NCI-H1417 treated with DMSO at 0.1 percent for 48 hours (cell line): Measurements from ENCODE around the gene SMOC2.

Experiments
- DNase-seq: peaks from one replicate; lab custom pipeline; 2025; lab: John Stamatoyannopoulos, UW

SMOC2 gene

GRCh38 chr6:168627506-168628175, 186.7 kb downstream of the SMOC2 start:
- DNase-seq: no peak

GRCh38 chr6:168628176-168628553, 187.2 kb downstream of the SMOC2 start:
- no peak for DNase-seq

GRCh38 chr6:168628732-168629245, 187.8 kb downstream of the SMOC2 start:
- DNase-seq: no peak

- DNase-seq: no peak
These were observed 190.6 kb downstream of the SMOC2 start for GRCh38 chr6:168631564-168631963.

GRCh38 chr6:168632694-168633093, 191.7 kb downstream of the SMOC2 start:
- no peak for DNase-seq

- DNase-seq: no peak
These were observed 193.8 kb downstream of the SMOC2 start for GRCh38 chr6:168634541-168635328.

GRCh38 chr6:168636147-168637004, 195.4 kb downstream of the SMOC2 start:
- DNase-seq: no peak

GRCh38 chr6:168637834-168638233, 196.8 kb downstream of the SMOC2 start:
- DNase-seq: no peak

GRCh38 chr6:168638468-168639271, 197.7 kb downstream of the SMOC2 start:
- no peak for DNase-seq

GRCh38 chr6:168640181-168640580, 199.2 kb downstream of the SMOC2 start:
- DNase-seq: no peak

- DNase-seq: no peak
These were observed 199.8 kb downstream of the SMOC2 start for GRCh38 chr6:168640768-168641167.

GRCh38 chr6:168641446-168641845, 200.5 kb downstream of the SMOC2 start:
- DNase-seq: no peak

GRCh38 chr6:168643401-168643800, 202.4 kb downstream of the SMOC2 start:
- no peak for DNase-seq

GRCh38 chr6:168645326-168645725, 204.3 kb downstream of the SMOC2 start:
- DNase-seq: no peak

GRCh38 chr6:168647271-168647670, 206.3 kb downstream of the SMOC2 start:
- DNase-seq: no peak

- DNase-seq: peak; percentile 33
These were observed 207.5 kb downstream of the SMOC2 start for GRCh38 chr6:168648240-168649125.

GRCh38 chr6:168649209-168649608, 208.2 kb downstream of the SMOC2 start:
- DNase-seq: no peak

- DNase-seq: no peak
These were observed 209.7 kb downstream of the SMOC2 start for GRCh38 chr6:168650671-168651111.

- no peak for DNase-seq
These were observed 214.6 kb downstream of the SMOC2 start for GRCh38 chr6:168655462-168656152.

GRCh38 chr6:168658059-168658458, 217.1 kb downstream of the SMOC2 start:
- no peak for DNase-seq
